IPS-NIHi7 (cell line): ENCODE results near the gene GGCX.
"Not testable (repeated sequence)": the region's sequence is repeated elsewhere in the genome, so short reads cannot be mapped to it uniquely, and the experiment has no call there.

ENCODE experiments used
- DNase-seq: peaks from one replicate; pipeline ENCODE4 v3.0.0; 2012; ENCODE audit warnings: mixed read lengths; ENCODE audit errors: extremely low spot score

Gene GGCX

GRCh38 chr2:85561280-85562212 lies at the start of gene GGCX:
GGCX (minus strand) TSS chr2:85561493; CDS start chr2:85561428, 65 bp downstream.
- peak; percentile 95 for DNase-seq

GRCh38 chr2:85607268-85608215 lies 46.2 kb upstream of the GGCX start:
- DNase-seq, result no peak

GRCh38 chr2:85606116-85606455 lies 44.8 kb upstream of the GGCX start:
- DNase-seq, result no peak

- no peak for DNase-seq
Observed at GRCh38 chr2:85605406-85606115, 44.3 kb upstream of the GGCX start.

GRCh38 chr2:85604568-85605339 lies 43.5 kb upstream of the GGCX start:
- DNase-seq, result no peak

- not testable (repeated sequence) for DNase-seq
Observed at GRCh38 chr2:85604133-85604444, 42.8 kb upstream of the GGCX start.

GRCh38 chr2:85602476-85603234 lies 41.4 kb upstream of the GGCX start, which contains the start of gene TMEM150A:
TMEM150A (minus strand) TSS chr2:85602698; CDS start chr2:85601948, 750 bp downstream.
- DNase-seq, result peak; percentile 88

- DNase-seq, result peak; percentile 66
Observed at GRCh38 chr2:85601771-85602475, 40.6 kb upstream of the GGCX start.

GRCh38 chr2:85600951-85601770 lies 39.9 kb upstream of the GGCX start:
- no peak for DNase-seq

- DNase-seq, result no peak
Observed at GRCh38 chr2:85600235-85600575, 38.9 kb upstream of the GGCX start.

GRCh38 chr2:85599468-85600234 lies 38.4 kb upstream of the GGCX start:
- DNase-seq, result no peak

- DNase-seq, result no peak
Observed at GRCh38 chr2:85598594-85599340, 37.5 kb upstream of the GGCX start.

GRCh38 chr2:85597241-85597640 lies 35.9 kb upstream of the GGCX start:
- DNase-seq, result no peak

GRCh38 chr2:85596486-85597143 lies 35.3 kb upstream of the GGCX start:
- no peak for DNase-seq

- no peak for DNase-seq
Observed at GRCh38 chr2:85596026-85596333, 34.7 kb upstream of the GGCX start.

- peak; percentile 97 for DNase-seq
Observed at GRCh38 chr2:85595301-85596025, 34.2 kb upstream of the GGCX start, which contains the start of gene RNF181. RNF181 (plus strand) TSS chr2:85595745; CDS start chr2:85595764, 19 bp downstream.
